Activated CD4-positive, alpha-beta T cell treated with anti-CD3 and anti-CD28 coated beads, Interleukin-2, Interleukin-4, amounts not matched to agents 100 ng/mL and 50 ng/mL, durations not matched to agents 16 hours and 8 hours (primary cell): ENCODE results near the gene GPR135.

Source experiments
- DNase-seq: peaks from one replicate; pipeline ENCODE4 v3.0.0-alpha.2; 2020; ENCODE audit warnings: low spot score

The GPR135 gene

DNA sequence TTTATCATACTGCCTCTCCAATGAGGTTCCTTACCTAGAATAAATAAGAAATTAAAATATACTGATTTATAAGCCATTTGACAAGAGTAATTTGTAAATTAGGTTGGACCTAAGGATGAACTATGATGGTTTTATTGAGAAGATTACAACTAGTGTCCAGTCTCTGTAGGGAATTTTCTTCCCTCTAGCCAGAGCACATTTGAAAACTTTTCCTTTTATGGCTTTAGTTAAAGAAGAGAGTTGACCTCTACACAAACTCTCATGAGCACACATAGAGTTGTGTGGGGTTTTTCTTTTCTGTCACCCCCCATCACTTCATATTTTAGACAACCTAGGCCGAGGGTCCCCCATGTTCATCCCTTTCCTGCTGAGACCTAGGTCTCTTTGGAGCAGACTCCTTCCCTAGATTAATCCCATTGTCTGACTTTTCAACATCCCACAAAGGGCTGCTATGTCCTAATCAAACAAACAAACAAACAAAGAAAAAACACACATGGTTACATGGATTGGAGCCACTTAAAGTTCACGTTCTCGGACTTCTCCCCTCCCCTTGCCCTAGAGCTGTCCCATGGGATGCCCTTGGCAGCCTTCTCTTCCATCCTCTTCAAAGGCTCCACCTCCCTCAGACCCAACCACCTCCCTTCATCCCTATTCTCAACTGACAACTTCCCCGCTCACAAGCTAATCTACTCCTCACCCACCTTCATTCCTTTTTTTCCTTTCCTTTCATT, 40.7 kb downstream of the GPR135 start:
- DNase-seq, result no peak

DNA sequence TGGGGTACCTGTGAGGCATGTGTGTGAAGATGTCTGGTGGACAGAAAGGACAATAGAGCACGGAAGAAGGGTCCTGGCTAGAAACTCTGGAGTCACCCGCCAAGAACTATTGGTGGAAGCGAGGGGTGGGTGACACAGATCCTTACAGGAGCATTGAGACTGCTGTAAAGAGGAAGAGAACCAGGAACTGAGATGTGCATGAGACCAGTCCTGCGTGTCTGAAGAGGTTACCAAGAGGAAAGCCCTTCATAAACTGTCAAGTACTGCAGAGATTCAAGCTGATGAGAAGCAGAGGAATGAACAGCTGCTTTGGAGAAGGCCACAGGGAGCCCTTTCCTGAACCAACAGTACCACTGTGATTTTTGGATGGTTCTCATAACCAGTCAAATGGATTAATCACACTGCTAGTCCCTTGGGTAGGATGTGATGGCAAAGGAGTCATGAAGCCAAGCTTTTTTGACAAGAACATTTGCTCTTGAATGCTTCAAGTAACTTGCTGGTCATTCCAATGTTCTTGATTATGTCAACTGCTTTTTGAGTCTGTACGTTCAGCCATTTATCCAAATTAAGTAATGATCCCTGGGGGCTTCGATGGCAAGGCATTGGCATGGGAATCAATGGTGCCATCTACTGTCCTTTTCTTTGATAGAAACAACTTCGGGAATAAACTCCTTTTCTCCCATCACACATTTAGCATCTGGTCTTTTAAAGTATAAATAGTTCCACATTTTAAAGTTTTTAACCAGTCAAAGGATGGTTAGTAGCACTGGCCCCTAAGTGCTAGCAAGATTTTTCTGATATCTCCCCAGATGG, 42.9 kb downstream of the GPR135 start:
- no peak for DNase-seq

DNA sequence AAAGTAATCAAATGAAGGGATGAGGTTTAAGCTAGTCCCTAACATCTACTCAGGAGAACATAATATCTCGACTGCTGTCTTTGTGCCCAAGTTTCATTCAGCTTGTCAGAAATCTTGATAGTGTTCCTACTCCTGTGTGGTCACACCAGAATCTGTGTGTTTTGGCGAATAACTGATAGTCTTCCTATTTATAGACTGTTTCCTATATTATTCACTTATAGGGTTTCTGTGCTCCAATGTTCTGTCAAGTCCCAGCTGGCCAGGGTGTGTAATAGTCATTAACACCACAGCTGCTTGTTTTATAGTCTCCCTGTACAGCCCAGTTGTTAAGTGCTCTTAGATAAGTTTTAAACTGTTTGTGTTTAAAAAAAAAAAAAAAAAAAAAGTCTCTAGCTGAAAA, 45.9 kb downstream of the GPR135 start:
- DNase-seq, result no peak

DNA sequence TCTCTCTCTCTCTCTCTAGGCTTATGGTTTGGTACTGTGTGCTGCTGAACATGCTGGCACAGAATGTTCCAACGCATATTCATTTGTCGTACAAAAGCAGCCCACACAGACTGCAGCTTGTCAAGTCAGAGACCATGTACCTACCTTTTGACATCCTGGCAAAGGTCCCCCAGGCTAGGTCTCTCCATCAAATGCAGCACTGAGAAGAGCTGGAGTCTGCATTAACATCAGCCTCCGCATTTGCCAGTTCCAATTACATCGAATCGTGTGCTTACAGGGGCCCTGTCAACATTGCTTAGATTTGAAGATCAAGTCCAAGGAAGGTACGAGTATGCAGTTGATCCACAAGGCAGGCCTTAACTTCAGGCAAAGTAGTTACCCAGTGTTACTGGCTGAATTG, 47.9 kb downstream of the GPR135 start:
- no peak for DNase-seq

GRCh38 chr14:59415836-59416602, 49.2 kb downstream of the GPR135 start:
- DNase-seq, result no peak
